Measurements from ENCODE around the gene DPP6.

DNA sequence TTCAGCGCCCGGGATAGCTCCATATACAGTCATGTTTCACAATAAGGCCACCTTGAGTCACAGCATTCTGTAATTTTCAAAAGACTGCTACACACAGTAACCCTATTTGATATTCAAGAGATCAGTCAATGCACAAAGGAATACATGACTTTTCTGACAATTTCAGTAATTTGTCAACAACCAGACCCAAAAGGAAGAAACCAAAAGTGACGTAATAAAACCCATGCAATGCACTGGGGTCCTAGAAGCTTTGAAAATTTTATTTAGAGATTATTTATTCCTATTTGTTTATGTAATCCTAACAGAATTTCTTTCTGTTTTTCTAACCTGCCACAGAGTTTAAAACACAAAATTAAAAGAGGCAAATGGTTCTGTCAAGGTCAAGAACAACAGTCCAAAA is 421.2 kb downstream of the DPP6 start:
- TF ChIP-seq, protein P1, sequence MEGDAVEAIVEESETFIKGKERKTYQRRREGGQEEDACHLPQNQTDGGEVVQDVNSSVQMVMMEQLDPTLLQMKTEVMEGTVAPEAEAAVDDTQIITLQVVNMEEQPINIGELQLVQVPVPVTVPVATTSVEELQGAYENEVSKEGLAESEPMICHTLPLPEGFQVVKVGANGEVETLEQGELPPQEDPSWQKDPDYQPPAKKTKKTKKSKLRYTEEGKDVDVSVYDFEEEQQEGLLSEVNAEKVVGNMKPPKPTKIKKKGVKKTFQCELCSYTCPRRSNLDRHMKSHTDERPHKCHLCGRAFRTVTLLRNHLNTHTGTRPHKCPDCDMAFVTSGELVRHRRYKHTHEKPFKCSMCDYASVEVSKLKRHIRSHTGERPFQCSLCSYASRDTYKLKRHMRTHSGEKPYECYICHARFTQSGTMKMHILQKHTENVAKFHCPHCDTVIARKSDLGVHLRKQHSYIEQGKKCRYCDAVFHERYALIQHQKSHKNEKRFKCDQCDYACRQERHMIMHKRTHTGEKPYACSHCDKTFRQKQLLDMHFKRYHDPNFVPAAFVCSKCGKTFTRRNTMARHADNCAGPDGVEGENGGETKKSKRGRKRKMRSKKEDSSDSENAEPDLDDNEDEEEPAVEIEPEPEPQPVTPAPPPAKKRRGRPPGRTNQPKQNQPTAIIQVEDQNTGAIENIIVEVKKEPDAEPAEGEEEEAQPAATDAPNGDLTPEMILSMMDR (conservative IDR thresholded peaks at IDR 0.05; ENCODE audit: low read length), result no peak
- no peak for TF ChIP-seq EZH2phosphoT487 (IDR thresholded peaks at IDR 0.05; ENCODE audit: borderline replicate concordance, low read depth, low read length)
